DND-41 (cell line): Measurements from ENCODE around the gene SERTM1.

Experiments used
- ATAC-seq: fragments of 200-7000 bp; cut with Tn5 transposase; 3 replicates; pipeline ENCODE4 v1.9.1; 2021; ENCODE audit warnings: low read depth; ENCODE audit not compliant: insufficient read depth
- DNase-seq: peaks from one replicate; pipeline ENCODE4 v3.0.0-alpha.2; 2020
- H2AFZ ChIP-seq: 2 replicates; pipeline ENCODE4 v1.6.0; 2012; ENCODE audit warnings: low read depth, low read length
- H3K27ac ChIP-seq: 2 replicates; pipeline ENCODE4 v1.5.1; 2012; ENCODE audit warnings: low read length, inconsistent platforms
- H3K27me3 ChIP-seq: fragments of 200-600 bp; sonication (generic); 2 replicates; pipeline ENCODE4 v1.6.0; 2012; ENCODE audit warnings: low read length, mild to moderate bottlenecking, inconsistent platforms; ENCODE audit not compliant: insufficient read depth, poor library complexity
- H3K36me3 ChIP-seq: 2 replicates; pipeline ENCODE4 v1.5.1; 2012; ENCODE audit warnings: low read length, inconsistent platforms; ENCODE audit not compliant: insufficient read depth
- H3K4me1 ChIP-seq: 2 replicates; pipeline ENCODE4 v1.5.1; 2012; ENCODE audit warnings: mild to moderate bottlenecking, low read length; ENCODE audit not compliant: insufficient read depth
- H3K4me2 ChIP-seq: 2 replicates; pipeline ENCODE4 v1.6.0; 2012; ENCODE audit warnings: mild to moderate bottlenecking, moderate library complexity, low read length, inconsistent platforms; ENCODE audit not compliant: insufficient read depth
- H3K4me3 ChIP-seq, 2 experiments: fragments of 200-600 bp in 1 of 2; shearing (Covaris generic) in 1 of 2; 2 replicates each; pipeline ENCODE4 v1.5.1; 2012 to 2016; ENCODE audit warnings: inconsistent platforms in 2 of 2, low read length in 2 of 2, mild to moderate bottlenecking in 2 of 2, low read depth in 1 of 2, moderate library complexity in 1 of 2
- H3K79me2 ChIP-seq: 2 replicates; pipeline ENCODE4 v1.6.0; 2012; ENCODE audit warnings: low read length, inconsistent platforms; ENCODE audit not compliant: insufficient read depth
- H3K9ac ChIP-seq: 2 replicates; pipeline ENCODE4 v1.6.0; 2012; ENCODE audit warnings: low read depth, mild to moderate bottlenecking, inconsistent platforms, low read length, moderate library complexity
- H3K9me3 ChIP-seq: 2 replicates; pipeline ENCODE4 v1.5.1; 2012; ENCODE audit warnings: low read length, moderate library complexity, mild to moderate bottlenecking, inconsistent platforms; ENCODE audit not compliant: insufficient read depth, severe bottlenecking
- H4K20me1 ChIP-seq: 2 replicates; pipeline ENCODE4 v1.6.0; 2012; ENCODE audit warnings: low read length; ENCODE audit not compliant: insufficient read depth
- CTCF ChIP-seq: IDR thresholded peaks from 2 replicates; pipeline ENCODE4 v1.5.1; 2012; ENCODE audit warnings: borderline replicate concordance, low read length, moderate library complexity, mild to moderate bottlenecking; ENCODE audit not compliant: poor library complexity, severe bottlenecking; ENCODE audit errors: extremely low read depth
- EZH2 ChIP-seq: IDR thresholded peaks from 3 replicates; pipeline ENCODE4 v1.6.1; 2012; ENCODE audit warnings: borderline replicate concordance, low read depth, mild to moderate bottlenecking, moderate library complexity, low read length, inconsistent platforms; ENCODE audit not compliant: severe bottlenecking

Gene SERTM1

GRCh38 chr13:36685927-36686326, 12.1 kb downstream of the SERTM1 start:
- Histone ChIP-seq H3K36me3 (no peaks in the 10 kb centered on the region), H3K79me2 (no peaks in the 10 kb centered on the region), H3K9ac (no peak overlapping the region), H3K27ac (no peak overlapping the region), H3K9me3 (no peaks in the 10 kb centered on the region), H4K20me1 (no peaks in the 10 kb centered on the region), H3K27me3 (no peaks in the 10 kb centered on the region), H2AFZ (no peak overlapping the region), H3K4me1 (no peaks in the 10 kb centered on the region), H3K4me2 (no peak overlapping the region), H3K4me3 (no peak overlapping the region)
- TF ChIP-seq EZH2, result no peak
- no peak for ATAC-seq
- DNase-seq, result no peak

DNA sequence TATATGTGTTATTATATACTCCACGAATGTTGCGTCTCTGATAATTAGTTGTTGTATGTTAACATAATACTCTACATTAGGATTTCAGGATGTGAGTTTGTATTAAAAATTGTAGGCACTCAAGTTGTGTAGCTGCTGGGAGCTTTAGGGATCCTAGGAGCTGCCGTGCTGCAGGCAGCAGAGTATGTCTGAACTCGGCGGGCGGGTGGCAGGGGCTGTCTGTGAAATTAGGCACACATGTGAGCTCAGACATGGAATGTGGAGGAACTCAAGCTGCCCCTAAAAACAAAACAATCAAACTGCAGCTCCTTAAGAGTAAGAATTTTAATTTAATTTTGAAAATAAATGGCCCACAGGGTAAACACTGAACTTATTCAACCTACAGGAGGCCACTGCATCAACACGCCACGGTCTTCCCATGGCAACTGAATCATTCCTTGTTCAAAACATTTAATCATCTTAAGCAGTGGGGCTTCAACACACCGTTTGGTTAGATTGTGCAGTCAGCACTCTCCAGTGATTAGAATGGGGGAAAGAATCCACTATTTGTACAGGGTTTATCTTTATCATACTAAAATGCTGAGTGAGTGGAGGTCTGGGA, 22.7 kb downstream of the SERTM1 start:
- no peak overlapping the region for H2AFZ ChIP-seq
- no peaks in the 10 kb centered on the region for H4K20me1 ChIP-seq
- no peaks in the 10 kb centered on the region for H3K27me3 ChIP-seq
- no peaks in the 10 kb centered on the region for H3K9me3 ChIP-seq
- DNase-seq (no peak), ATAC-seq (no peak)
- H3K4me1 ChIP-seq, result no peaks in the 10 kb centered on the region
- no peak overlapping the region for H3K27ac ChIP-seq
- H3K9ac ChIP-seq, result no peak overlapping the region
- no peaks in the 10 kb centered on the region for H3K36me3 ChIP-seq
- no peak overlapping the region for H3K4me3 ChIP-seq
- H3K79me2 ChIP-seq, result no peaks in the 10 kb centered on the region
- no peak overlapping the region for H3K4me2 ChIP-seq
- TF ChIP-seq EZH2, result no peak
- TF ChIP-seq CTCF, result no peak

- no peak for ATAC-seq
- Histone ChIP-seq H3K27ac (no peak overlapping the region), H3K4me2 (no peak overlapping the region), H3K4me3 (no peak overlapping the region), H3K4me1 (no peaks in the 10 kb centered on the region), H3K9ac (no peak overlapping the region), H4K20me1 (no peaks in the 10 kb centered on the region), H3K9me3 (no peaks in the 10 kb centered on the region), H3K36me3 (no peaks in the 10 kb centered on the region), H3K27me3 (no peaks in the 10 kb centered on the region), H3K79me2 (no peaks in the 10 kb centered on the region), H2AFZ (no peak overlapping the region)
- DNase-seq, result no peak
- no peak for TF ChIP-seq EZH2
- TF ChIP-seq CTCF, result no peak
Measured at GRCh38 chr13:36700170-36700569, 26.4 kb downstream of the SERTM1 start.

- no peaks in the 10 kb centered on the region for H3K79me2 ChIP-seq
- no peak overlapping the region for H3K9ac ChIP-seq
- H3K4me1 ChIP-seq, result no peaks in the 10 kb centered on the region
- H3K27ac ChIP-seq, result no peak overlapping the region
- ATAC-seq (no peak), DNase-seq (no peak)
- TF ChIP-seq CTCF, result no peak
- no peak for TF ChIP-seq EZH2
- no peak overlapping the region for H2AFZ ChIP-seq
- no peaks in the 10 kb centered on the region for H4K20me1 ChIP-seq
- no peak overlapping the region for H3K4me3 ChIP-seq
- no peak overlapping the region for H3K4me2 ChIP-seq
- no peaks in the 10 kb centered on the region for H3K9me3 ChIP-seq
- no peaks in the 10 kb centered on the region for H3K27me3 ChIP-seq
- H3K36me3 ChIP-seq, result no peaks in the 10 kb centered on the region
Measured at GRCh38 chr13:36706755-36707154, 32.9 kb downstream of the SERTM1 start.
